ENCODE results near the gene BHLHE40. TPM values are rescaled to one million over a fixed set of nuclear protein-coding genes. Genes with fewer than 3 reads are reported as not detected.

The BHLHE40 gene
- polyA plus RNA-seq (2012; rRNA removed): 47.2 and 62.2 TPM in 2 replicates
- 23.2 and 33.0 TPM in 2 replicates for polyA plus RNA-seq (2012; cell fraction: cytosol; rRNA removed)
- polyA plus RNA-seq (2012; cell fraction: nucleus; rRNA removed): 211 and 257 TPM in 2 replicates

- no peak within 1 kb of the TSS; the same call in none of the 2 replicates for H2AFZ ChIP-seq (ENCODE audit: low read depth)
- ChIA-PET CTCF (interaction anchor here (0.6 to 16.3 kb wide), 34 partner anchors 11 to 469 kb away, joined by 3 to 277 read pairs (median 4); no protein-coding TSS in a partner anchor), POLR2A (interaction anchor here (1.2 to 1.4 kb wide), 3 partner anchors 47 to 268 kb away, joined by 4 to 6 read pairs (median 4); no protein-coding TSS in a partner anchor)
These were observed at the start of gene BHLHE40 for GRCh38 chr3:4979428-4980228. TSS of gene BHLHE40 (plus strand) at chr3:4979437. CDS start at chr3:4979719, 282 bp downstream.

More at GRCh38 chr3:4979428-4980228, at the start of gene BHLHE40:
- Histone ChIP-seq H3K4me1 (ENCODE audit: control insufficient read depth in 1 of 2, insufficient read depth in 2 of 2, low read depth in 1 of 2, low read length in 1 of 2) (peaks cover 24 to 32% of the 10 kb centered on the region in 2 experiments; a peak in 3 of 4 replicates), H3K27me3 (ENCODE audit: insufficient read depth) (no peaks in the 10 kb centered on the region), H3K4me3 (ENCODE audit: low read depth in 2 of 2, low read length in 1 of 2) (peak within 1 kb of the TSS; percentile 69 to 98), H3K9me2 (no peaks in the 10 kb centered on the region), H3K36me3 (replicated peaks in 1 of 2; ENCODE audit: control insufficient read depth in 1 of 2, insufficient read depth in 2 of 2, low read length in 1 of 2) (peaks cover 25 to 26% of the 10 kb centered on the region in 2 experiments), H3K9me3 (no peaks in the 10 kb centered on the region), H3K27ac (ENCODE audit: low read depth in 2 of 2, low read length in 1 of 2) (peak within 1 kb of the TSS; percentile 91 to 95), H3K79me2 (ENCODE audit: insufficient read depth) (peaks cover 52% of the 10 kb centered on the region), H3K4me2 (peak within 1 kb of the TSS; percentile 96), H3K9ac (peak within 1 kb of the TSS; percentile 98), H3F3A (replicated peaks; ENCODE audit: insufficient read depth) (peaks cover 39% of the 10 kb centered on the region), H4K20me1 (ENCODE audit: insufficient read depth) (peaks cover 16% of the 10 kb centered on the region)
- DNase-seq: peak; percentile 70
- 2% methylated on average over 18 of the region's 51 CpGs for WGBS (ENCODE audit: low lambda C conversion rate)
- no peak for TF ChIP-seq EZH2phosphoT487 (IDR thresholded peaks at IDR 0.05; ENCODE audit: borderline replicate concordance, low read depth)
- no peak for TF ChIP-seq GATA2 (CRISPR knock-in tag; IDR thresholded peaks at IDR 0.05)
- no peak for TF ChIP-seq FOXJ3 (CRISPR knock-in tag; IDR thresholded peaks at IDR 0.05)
- no peak for TF ChIP-seq MXI1 (IDR thresholded peaks at IDR 0.05; ENCODE audit: low read depth, low read length)
- TF ChIP-seq ELF1 (IDR thresholded peaks at IDR 0.05): no peak
- no peak for TF ChIP-seq USF2 (IDR thresholded peaks at IDR 0.05; ENCODE audit: borderline replicate concordance, low read depth, low read length)
- peak; percentile 75 for TF ChIP-seq POLR2AphosphoS5 (IDR thresholded peaks at IDR 0.05; ENCODE audit: low read depth, low read length)
- no peak for TF ChIP-seq TCF12 (IDR thresholded peaks at IDR 0.05)
- peak; percentile 73 for TF ChIP-seq TAF1 (IDR thresholded peaks at IDR 0.05; ENCODE audit: borderline replicate concordance, low read depth, low read length)
- no peak for TF ChIP-seq CTCF (IDR thresholded peaks at IDR 0.05)
- TF ChIP-seq RFX5 (IDR thresholded peaks at IDR 0.05; ENCODE audit: low read length): no peak
- no peak for TF ChIP-seq MEF2A (IDR thresholded peaks at IDR 0.05; ENCODE audit: borderline replicate concordance, low read depth)
- TF ChIP-seq NRF1 (IDR thresholded peaks at IDR 0.05; ENCODE audit: low read depth, low read length): 0 out of 2 replicates have a peak, but pooled peaks have one; percentile 29
- TF ChIP-seq JUND (IDR thresholded peaks at IDR 0.05): no peak
- peak; percentile 17; the same call in 1 of the 2 replicates for TF ChIP-seq SIN3A (IDR thresholded peaks at IDR 0.05; ENCODE audit: borderline replicate concordance, low read depth, low read length)
- no peak for TF ChIP-seq GABPA (IDR thresholded peaks at IDR 0.05; ENCODE audit: low read depth)
- TF ChIP-seq, protein P1, sequence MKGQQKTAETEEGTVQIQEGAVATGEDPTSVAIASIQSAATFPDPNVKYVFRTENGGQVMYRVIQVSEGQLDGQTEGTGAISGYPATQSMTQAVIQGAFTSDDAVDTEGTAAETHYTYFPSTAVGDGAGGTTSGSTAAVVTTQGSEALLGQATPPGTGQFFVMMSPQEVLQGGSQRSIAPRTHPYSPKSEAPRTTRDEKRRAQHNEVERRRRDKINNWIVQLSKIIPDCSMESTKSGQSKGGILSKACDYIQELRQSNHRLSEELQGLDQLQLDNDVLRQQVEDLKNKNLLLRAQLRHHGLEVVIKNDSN (IDR thresholded peaks at IDR 0.05; ENCODE audit: borderline replicate concordance, low read depth): no peak
- no peak for TF ChIP-seq FOXM1 (IDR thresholded peaks at IDR 0.05; ENCODE audit: low read depth)
